Measurements from ENCODE around the gene TRIM14. TPM values are rescaled to one million over a fixed set of nuclear protein-coding genes. Genes with fewer than 3 reads are reported as not detected.
"Not testable (repeated sequence)": the region's sequence is repeated elsewhere in the genome, so short reads cannot be mapped to it uniquely, and the experiment has no call there.

Gene TRIM14
- polyA plus RNA-seq, 3 donors from 2014 or later: 34.8 to 95.0 (median 35.9) TPM

DNA sequence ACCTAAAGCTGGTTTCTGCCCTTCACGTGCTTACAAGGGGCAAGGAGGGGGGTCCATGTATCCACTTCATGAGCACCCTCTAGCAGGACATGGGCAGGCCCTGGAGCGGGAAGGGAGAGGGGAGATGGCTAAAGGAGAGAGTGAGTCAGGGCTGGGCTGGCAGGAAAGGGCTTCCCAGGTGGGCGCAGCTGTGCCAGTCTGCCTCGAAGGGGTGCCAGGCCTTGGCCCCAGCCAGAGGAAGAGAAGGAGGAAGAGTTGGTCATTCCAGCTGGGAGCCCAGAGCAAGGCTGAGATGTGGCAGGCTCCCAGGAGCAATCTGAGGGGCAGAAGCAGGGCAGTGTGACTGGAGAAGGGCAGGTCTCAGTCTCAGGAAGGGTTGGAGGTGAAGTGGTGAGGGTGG is 24.7 kb downstream of the TRIM14 start:
- Mint-ChIP-seq H3K36me3 (peaks cover 33 to 42% (median 40%) of the 10 kb centered on the region in 3 donors), H3K4me1 (peaks cover 23 to 38% of the 10 kb centered on the region in 2 donors), H3K27ac (peak overlapping the region in 2 of 6 donors; percentile 14 to 69), H3K9me3 (no peaks in the 10 kb centered on the region), H3K4me3 (no peak overlapping the region), H3K27me3 (ENCODE audit: low read depth in 3 of 3) (peaks cover 0 to 8% (median 5%) of the 10 kb centered on the region in 3 donors)
- DNase-seq: no peak

DNA sequence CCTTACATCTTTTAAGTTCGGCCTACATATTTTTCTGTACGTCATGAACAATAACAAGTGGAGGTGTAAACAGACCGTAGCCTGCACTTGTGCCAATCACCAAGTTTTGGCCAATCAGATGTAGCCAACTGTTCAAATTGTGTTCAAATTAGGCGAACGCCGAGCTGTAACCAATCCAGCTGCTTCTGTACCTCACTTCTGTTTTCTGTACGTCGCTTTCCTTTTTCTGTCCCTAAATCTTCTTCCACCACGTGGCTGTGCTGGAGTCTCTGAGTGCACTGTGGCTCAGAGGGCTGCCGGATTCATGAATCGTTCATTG is 26.4 kb downstream of the TRIM14 start:
- Mint-ChIP-seq H3K4me3 (no peak overlapping the region), H3K4me1 (peaks cover 17 to 38% of the 10 kb centered on the region in 2 donors), H3K36me3 (peaks cover 27 to 39% (median 38%) of the 10 kb centered on the region in 3 donors), H3K9me3 (no peaks in the 10 kb centered on the region), H3K27ac (peak overlapping the region in 3 of 6 donors; percentile 25 to 53 (median 41)), H3K27me3 (ENCODE audit: low read depth in 3 of 3) (peaks cover 0 to 8% (median 5%) of the 10 kb centered on the region in 3 donors)
- DNase-seq: no peak

DNA sequence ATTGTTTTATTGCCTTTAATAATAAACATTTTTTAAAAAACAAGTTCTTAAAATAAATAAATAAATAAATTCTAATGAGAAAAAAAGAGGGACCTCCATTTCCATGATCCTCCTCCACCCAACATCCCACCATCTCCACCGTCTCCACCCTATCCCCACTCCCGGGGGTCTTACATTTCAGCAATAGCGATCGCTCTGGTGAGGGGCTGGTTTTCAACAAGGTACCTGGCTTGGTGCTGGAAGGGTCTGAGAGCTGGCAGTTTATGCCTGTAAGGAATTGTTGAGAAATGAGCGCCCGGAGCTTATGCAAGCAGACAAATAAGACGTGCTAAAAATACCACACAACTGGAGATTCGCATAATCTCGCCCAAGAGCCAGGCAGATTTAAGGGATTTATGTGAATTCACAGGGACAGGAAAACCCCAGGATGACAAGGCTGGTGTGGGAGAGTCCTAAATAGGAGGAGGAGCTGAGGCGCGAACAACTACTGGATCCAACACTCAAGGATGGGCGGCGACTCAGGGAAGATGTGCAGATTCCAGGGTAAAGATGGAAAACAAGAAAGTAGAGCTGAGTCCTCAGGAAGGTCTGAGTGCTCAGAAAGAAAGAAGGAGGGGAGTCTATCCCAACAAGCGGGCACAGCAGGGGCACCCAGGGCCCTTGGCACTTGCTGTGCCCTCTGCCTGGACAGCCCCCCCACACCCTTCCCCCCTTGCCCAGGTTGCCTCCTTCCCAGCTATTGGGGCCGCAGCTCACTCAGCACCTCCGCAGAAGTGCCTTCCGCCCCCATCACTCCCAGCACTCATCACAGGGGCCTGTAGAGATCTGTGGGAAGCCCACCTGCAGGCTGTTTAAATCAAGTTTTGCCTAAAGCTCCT is 27.0 kb downstream of the TRIM14 start:
- H3K27ac Mint-ChIP-seq: peak overlapping the region in 2 of 6 donors; percentile 53 to 59
- H3K36me3 Mint-ChIP-seq: peaks cover 21 to 35% (median 33%) of the 10 kb centered on the region in 3 donors
- no peak for DNase-seq
- no peak overlapping the region for H3K4me3 Mint-ChIP-seq
- no peaks in the 10 kb centered on the region for H3K9me3 Mint-ChIP-seq
- H3K27me3 Mint-ChIP-seq (ENCODE audit: low read depth in 3 of 3): peaks cover 0 to 8% (median 5%) of the 10 kb centered on the region in 3 donors
- peaks cover 17 to 35% of the 10 kb centered on the region in 2 donors for H3K4me1 Mint-ChIP-seq

DNA sequence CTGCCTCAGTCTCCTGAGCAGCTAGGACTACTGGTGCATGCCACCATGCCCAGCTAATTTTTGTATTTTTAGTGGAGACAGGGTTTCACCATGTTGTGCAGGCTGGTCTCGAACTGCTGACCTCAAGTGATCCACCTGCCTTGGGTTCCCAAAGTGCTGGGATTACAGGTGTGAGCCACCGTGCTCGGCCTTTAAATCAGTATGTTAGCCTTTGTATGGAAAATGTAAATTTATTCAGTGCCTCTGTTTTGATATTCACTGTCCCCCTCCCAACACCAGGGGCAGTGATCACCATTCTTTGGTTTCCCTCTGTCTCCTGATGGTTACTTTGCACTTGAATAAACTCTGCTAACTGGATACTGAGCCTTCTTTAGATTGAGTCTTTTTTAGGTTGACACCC is 28.3 kb downstream of the TRIM14 start:
- Mint-ChIP-seq H3K27ac (peak overlapping the region in 3 of 6 donors; percentile 29 to 64 (median 39)), H3K4me1 (peaks cover 27 to 41% of the 10 kb centered on the region in 2 donors), H3K36me3 (peaks cover 21 to 35% (median 27%) of the 10 kb centered on the region in 3 donors), H3K27me3 (ENCODE audit: low read depth in 3 of 3) (peaks cover 0 to 11% (median 2%) of the 10 kb centered on the region in 3 donors)
- not testable (repeated sequence) for DNase-seq, H3K9me3 Mint-ChIP-seq, H3K4me3 Mint-ChIP-seq

DNA sequence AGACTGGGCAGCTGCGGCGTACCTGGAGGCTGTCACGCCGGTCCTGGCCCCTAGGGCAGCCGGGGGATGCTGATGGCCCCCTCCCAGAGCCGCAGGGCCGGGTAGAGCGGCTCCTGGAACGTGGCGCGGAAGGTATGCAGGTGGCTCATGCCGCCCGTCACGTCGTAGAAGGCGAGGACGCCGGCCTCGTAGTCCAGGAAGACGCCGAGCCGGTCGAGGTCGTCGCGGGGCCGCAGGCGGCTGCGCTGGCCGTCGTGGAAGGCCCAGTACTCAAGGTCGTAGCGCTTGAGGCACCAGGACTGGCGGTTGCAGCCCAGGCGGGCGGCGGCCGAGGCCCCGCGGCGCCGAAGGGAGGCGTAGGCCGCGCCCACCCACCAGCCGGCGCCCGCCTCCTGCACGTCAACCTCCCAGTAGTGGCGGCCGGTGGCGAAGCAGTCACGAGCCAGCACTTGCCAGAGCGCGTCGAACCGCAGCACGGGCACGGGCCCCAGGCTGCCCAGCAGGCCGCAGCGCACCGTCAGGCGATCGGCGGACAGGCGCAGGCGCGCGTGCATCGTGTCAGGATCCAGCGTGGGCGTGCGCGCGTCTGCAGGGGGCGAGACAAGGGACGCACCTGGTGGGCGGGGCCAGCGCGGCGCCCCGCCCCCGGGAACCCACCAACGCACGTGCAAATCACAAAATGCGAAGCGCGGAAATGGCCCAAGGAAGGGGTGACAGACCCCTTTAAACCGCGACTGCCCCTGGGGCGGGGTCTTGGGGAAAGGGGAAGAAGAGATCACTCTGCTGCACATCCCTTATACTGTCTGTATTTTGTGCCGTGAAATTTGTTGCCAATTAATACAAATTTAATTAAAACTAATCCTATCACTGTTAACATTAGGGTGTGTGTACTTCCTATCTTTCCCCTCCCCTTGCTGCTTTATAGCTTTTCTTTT is 31.3 kb downstream of the TRIM14 start:
- Mint-ChIP-seq H3K27me3 (ENCODE audit: low read depth in 3 of 3) (peaks cover 0 to 8% (median 2%) of the 10 kb centered on the region in 3 donors), H3K9me3 (no peaks in the 10 kb centered on the region), H3K36me3 (peaks cover 12 to 24% (median 14%) of the 10 kb centered on the region in 3 donors), H3K27ac (peak overlapping the region in 5 of 6 donors; percentile 23 to 81 (median 53)), H3K4me1 (peaks cover 28 to 48% of the 10 kb centered on the region in 2 donors), H3K4me3 (peak overlapping the region; percentile 42 to 71 (median 63))
- DNase-seq: peak; percentile 72 to 83 (median 78)

DNA sequence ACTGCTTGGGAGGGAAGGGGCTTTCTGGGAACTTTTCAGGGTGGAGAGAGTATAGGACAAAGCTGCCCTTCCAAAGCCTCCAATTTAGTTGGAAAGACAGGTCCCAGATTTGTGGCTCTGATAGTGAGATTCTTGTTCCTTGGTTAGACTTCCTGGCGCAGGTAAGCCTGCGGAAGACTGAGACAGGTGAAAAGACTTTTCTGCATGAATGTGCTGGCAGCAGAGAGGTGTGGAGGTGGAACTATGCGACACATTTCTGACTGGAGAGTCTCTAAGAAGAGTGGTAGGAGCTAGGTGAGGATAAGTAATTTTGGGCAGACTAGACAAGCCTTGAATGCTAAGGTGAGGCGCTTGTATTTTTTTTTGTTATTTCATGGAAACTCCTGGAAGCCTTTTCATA is 32.6 kb downstream of the TRIM14 start:
- H3K27ac Mint-ChIP-seq: peak overlapping the region; percentile 75 to 91 (median 80)
- DNase-seq: no peak
- no peaks in the 10 kb centered on the region for H3K9me3 Mint-ChIP-seq
- H3K4me3 Mint-ChIP-seq: peak overlapping the region; percentile 36 to 72 (median 65)
- H3K4me1 Mint-ChIP-seq: peaks cover 28 to 46% of the 10 kb centered on the region in 2 donors
- H3K36me3 Mint-ChIP-seq: peaks cover 11 to 27% (median 14%) of the 10 kb centered on the region in 3 donors
- H3K27me3 Mint-ChIP-seq (ENCODE audit: low read depth in 3 of 3): peaks cover 0 to 4% (median 2%) of the 10 kb centered on the region in 3 donors

DNA sequence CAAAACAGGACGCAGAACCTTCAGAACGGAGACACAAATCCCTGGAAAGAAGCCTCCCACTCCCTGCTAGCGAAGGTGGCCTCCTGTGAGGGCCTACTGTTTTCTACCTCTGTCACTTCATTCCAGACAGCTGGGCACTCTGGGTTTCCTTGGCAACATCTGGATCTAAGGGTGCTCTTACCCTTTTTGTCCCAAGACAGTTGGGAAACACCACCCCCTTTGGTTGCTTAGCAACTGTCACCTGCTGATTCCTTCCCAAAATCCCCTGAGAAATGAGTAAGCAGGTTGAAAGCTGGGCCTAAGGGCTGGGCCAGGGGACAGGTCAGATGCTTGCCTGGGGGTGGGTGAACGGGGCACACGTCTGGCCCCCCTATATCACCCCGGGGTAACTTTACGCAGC is 33.1 kb downstream of the TRIM14 start:
- peaks cover 11 to 27% (median 14%) of the 10 kb centered on the region in 3 donors for H3K36me3 Mint-ChIP-seq
- no peaks in the 10 kb centered on the region for H3K9me3 Mint-ChIP-seq
- no peak for DNase-seq
- peaks cover 28 to 46% of the 10 kb centered on the region in 2 donors for H3K4me1 Mint-ChIP-seq
- H3K4me3 Mint-ChIP-seq: peak overlapping the region in 1 of 5 donors; percentile 64
- peak overlapping the region in 5 of 6 donors; percentile 21 to 81 (median 60) for H3K27ac Mint-ChIP-seq
- peaks cover 0 to 4% (median 0%) of the 10 kb centered on the region in 3 donors for H3K27me3 Mint-ChIP-seq (ENCODE audit: low read depth in 3 of 3)

DNA sequence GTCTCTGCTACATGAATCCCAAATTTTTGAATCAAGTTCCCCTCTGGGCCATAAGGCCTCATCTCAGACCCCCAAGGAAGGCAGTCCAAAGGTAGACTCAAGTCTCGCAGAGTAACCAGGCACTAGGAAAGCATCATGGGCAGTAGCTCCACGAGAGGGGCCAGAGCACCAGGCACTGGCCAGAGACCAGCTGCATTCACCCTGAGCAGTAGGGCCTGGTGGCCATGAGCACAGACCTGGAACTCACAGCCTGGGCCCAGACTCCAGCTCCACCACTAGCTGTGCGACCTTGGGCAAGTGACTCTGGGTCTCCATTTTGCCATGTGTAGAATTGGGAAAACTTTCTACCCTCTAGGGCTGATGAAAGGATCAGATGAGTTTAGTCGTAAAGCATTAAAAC is 34.0 kb downstream of the TRIM14 start:
- no peaks in the 10 kb centered on the region for H3K9me3 Mint-ChIP-seq
- no peak for DNase-seq
- peaks cover 0 to 4% (median 0%) of the 10 kb centered on the region in 3 donors for H3K27me3 Mint-ChIP-seq (ENCODE audit: low read depth in 3 of 3)
- peaks cover 26 to 43% of the 10 kb centered on the region in 2 donors for H3K4me1 Mint-ChIP-seq
- H3K27ac Mint-ChIP-seq: peak overlapping the region; percentile 60 to 81 (median 70)
- no peak overlapping the region for H3K4me3 Mint-ChIP-seq
- peaks cover 8 to 25% (median 9%) of the 10 kb centered on the region in 3 donors for H3K36me3 Mint-ChIP-seq

DNA sequence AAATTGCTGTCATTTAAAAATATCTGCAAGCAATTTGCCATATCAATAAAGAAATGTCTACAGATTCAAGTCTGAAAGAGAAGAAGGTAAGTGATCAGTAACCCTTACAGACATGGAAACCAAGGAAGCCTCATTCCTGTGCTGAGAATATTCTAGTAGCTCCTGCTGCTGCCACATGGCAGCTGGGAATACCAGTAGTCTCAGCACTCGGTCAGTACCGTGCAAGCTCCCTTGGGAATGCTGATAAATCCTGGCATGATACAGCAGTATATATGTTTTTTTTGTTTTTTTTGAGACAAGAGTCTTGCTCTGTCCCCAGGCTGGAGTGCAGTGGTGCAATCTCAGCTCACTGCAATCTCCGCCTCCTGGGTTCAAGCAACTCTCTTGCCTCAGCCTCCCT is 34.6 kb downstream of the TRIM14 start:
- no peak for DNase-seq
- Mint-ChIP-seq H3K36me3 (peaks cover 1 to 21% (median 4%) of the 10 kb centered on the region in 3 donors), H3K27ac (peak overlapping the region in 3 of 6 donors; percentile 62 to 76 (median 69)), H3K27me3 (ENCODE audit: low read depth in 3 of 3) (peaks cover 0 to 3% (median 0%) of the 10 kb centered on the region in 3 donors), H3K9me3 (no peaks in the 10 kb centered on the region), H3K4me1 (peaks cover 24 to 38% of the 10 kb centered on the region in 2 donors), H3K4me3 (no peak overlapping the region)

DNA sequence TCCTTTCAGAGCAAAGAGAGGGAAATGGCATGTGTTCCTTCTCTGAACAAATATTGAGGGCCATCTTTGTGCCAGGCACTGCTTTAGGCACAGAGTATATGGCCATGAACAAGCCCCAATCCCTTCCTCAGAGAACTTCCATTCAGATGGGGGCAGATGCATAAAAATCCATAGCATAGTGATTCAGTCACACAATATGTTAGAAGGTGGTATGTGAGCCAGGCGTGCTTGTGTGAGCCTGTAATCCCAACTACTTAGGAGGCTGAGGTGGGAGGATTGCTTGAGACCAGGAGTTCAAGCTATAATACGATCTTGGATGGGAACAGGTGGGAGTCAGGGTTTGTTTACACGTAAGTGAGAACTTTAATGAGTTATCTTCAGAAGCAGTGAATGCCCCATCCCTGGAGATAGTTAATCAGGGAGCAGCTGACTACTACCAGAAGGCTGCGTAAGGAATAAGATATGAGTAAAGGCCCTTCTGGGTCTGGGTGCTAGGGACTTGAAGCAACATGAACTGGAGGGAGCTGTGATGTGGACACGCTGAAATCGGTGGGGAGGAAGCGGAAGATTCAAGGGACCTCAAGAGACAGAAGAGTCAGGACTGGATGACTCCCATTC is 35.3 kb downstream of the TRIM14 start:
- no peak overlapping the region for H3K4me3 Mint-ChIP-seq
- H3K27me3 Mint-ChIP-seq (ENCODE audit: low read depth in 3 of 3): peaks cover 0 to 2% (median 0%) of the 10 kb centered on the region in 3 donors
- H3K36me3 Mint-ChIP-seq: peaks cover 0 to 26% (median 4%) of the 10 kb centered on the region in 3 donors
- H3K9me3 Mint-ChIP-seq: no peaks in the 10 kb centered on the region
- DNase-seq: no peak
- H3K27ac Mint-ChIP-seq: peak overlapping the region; percentile 41 to 81 (median 54)
- peaks cover 23 to 35% of the 10 kb centered on the region in 2 donors for H3K4me1 Mint-ChIP-seq

DNA sequence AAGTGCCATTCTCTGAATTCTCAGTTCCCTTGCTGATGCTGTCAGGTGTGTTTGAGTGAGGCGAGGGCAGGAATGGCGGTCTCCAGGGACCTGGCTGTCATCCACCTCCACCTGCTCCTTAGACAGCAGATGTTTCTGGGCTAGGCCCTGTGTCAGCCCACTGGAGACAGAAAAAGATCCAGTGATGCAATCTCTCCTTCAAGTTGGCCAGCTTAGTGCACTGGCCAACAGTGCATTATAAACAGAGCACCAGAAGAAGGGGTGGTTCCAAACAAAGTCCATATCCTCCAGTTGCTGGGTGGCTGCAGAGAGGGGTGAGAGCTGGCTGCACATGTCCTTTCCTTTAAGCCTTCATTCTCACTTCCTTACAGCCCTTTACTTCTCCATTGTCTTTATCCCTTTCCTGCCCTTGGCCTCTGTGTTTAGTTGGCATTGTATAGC is 35.9 kb downstream of the TRIM14 start:
- Mint-ChIP-seq H3K9me3 (no peaks in the 10 kb centered on the region), H3K36me3 (peaks cover 0 to 28% (median 5%) of the 10 kb centered on the region in 3 donors), H3K27ac (peak overlapping the region in 5 of 6 donors; percentile 41 to 81 (median 51)), H3K4me1 (peaks cover 19 to 30% of the 10 kb centered on the region in 2 donors), H3K4me3 (no peak overlapping the region), H3K27me3 (ENCODE audit: low read depth in 3 of 3) (peaks cover 0 to 4% (median 0%) of the 10 kb centered on the region in 3 donors)
- no peak for DNase-seq

DNA sequence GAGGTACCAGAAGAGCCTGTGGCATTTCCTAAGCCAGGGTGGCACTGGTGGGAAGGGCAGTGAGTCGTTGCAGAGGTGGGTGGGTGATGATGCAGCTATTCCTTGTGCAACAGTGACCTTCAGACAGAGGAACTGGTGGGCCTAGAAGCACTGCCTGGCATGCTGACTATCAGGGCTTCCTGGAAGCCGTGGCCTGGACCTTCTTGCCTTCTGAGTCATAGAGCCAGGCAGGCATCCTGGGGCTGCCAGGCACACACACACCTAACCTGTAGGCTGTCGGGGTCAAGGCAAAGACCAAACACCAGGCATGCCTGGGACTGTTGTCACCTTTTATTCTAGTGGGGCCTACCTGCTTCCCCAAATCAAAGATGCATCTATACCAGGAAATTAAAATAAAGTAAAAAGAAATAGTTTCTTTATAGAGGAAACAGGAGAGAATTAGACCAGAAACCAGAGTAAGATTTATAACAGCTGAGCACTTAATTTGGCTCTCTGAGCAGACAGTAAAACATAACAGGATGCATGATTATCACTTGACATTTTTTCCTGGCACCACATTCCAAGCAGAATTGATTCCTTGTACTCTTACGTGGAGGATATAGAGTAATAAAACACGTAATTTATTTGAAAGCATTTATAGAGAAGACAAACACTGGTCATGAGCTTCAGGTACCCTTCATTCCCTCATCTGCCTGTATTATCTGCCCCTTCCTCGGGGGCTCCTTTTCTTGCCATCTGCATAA is 37.4 kb downstream of the TRIM14 start:
- Mint-ChIP-seq H3K27ac (peak overlapping the region; percentile 22 to 61 (median 48)), H3K36me3 (peaks cover 0 to 29% (median 7%) of the 10 kb centered on the region in 3 donors), H3K4me3 (no peak overlapping the region), H3K9me3 (no peaks in the 10 kb centered on the region), H3K4me1 (peaks cover 14 to 23% of the 10 kb centered on the region in 2 donors), H3K27me3 (ENCODE audit: low read depth in 3 of 3) (peaks cover 0 to 3% (median 0%) of the 10 kb centered on the region in 3 donors)
- DNase-seq: no peak

Measured in immature natural killer cell (primary cell).